Esophagus muscularis mucosa (tissue), 3 donors: ENCODE data around the gene NCKAP1.

Experiments
- CTCF ChIP-seq, 3 experiments: fragments of 200-600 bp in 2 of 3; fragments of 450-650 bp in 1 of 3; sonication (generic) in 2 of 3; IDR thresholded peaks; one replicate each; pipeline ENCODE4 v1.5.1; 2017 to 2019; ENCODE audit warnings: antibody characterized with exemption in 3 of 3, mild to moderate bottlenecking in 2 of 3, moderate library complexity in 1 of 3
- POLR2A ChIP-seq: fragments of 450-650 bp; IDR thresholded peaks from one replicate; pipeline ENCODE4 v1.6.1; 2017; ENCODE audit warnings: antibody characterized with exemption, moderate library complexity, mild to moderate bottlenecking, low read depth

GRCh38 chr2:183035954-183036669, 2.1 kb downstream of the NCKAP1 start:
- TF ChIP-seq POLR2A (no peak), CTCF (IDR thresholded peaks at IDR 0.05) (no peak)
